ENCODE measurements around the gene ERBB2. TPM values are rescaled to one million over a fixed set of nuclear protein-coding genes. Genes with fewer than 3 reads are reported as not detected.

ERBB2 gene
- total RNA-seq, 6 donors from 2014 or later = 88.6 to 126 (median 112) TPM

DNA sequence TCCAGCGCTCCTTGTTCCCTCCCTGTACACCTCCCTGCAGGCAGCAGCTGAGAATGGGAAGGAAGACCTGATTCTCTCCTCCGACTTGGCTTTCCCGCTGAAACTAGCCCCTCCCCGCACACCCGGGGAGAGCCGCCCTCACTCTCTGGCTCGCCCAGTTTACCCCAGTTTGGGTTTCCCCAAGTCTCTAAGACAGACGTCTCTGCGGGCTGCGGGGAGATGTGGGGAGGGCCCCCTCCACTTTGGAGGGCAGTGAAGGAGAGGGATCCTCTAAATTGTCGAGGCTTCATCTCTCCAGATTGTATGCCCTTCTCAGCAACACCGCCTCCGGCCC is 38.7 kb downstream of the ERBB2 start:
- ATAC-seq (ENCODE audit: low FRiP score in 2 of 2) (peak; percentile 38 to 47), DNase-seq (peak in 1 of 2 donors; percentile 67)
- no peaks in the 10 kb centered on the region for H3K9me3 ChIP-seq
- peaks cover 0 to 29% (median 12%) of the 10 kb centered on the region in 4 donors for H3K27me3 ChIP-seq
- H3K36me3 ChIP-seq = no peaks in the 10 kb centered on the region
- H3K4me1 ChIP-seq = peaks cover 6 to 49% (median 26%) of the 10 kb centered on the region in 4 donors
- TF ChIP-seq POLR2A (IDR thresholded peaks at IDR 0.05) (no peak), POLR2AphosphoS5 (IDR thresholded peaks at IDR 0.05) (no peak)
- WGBS, 2 donors = 0 to 8% methylated on average over 8 to 12 of the region's 13 CpGs
- peak overlapping the region in 3 of 4 donors; percentile 47 to 59 (median 50) for H3K4me3 ChIP-seq
- H3K27ac ChIP-seq = peak overlapping the region; percentile 49 to 82 (median 78)

DNA sequence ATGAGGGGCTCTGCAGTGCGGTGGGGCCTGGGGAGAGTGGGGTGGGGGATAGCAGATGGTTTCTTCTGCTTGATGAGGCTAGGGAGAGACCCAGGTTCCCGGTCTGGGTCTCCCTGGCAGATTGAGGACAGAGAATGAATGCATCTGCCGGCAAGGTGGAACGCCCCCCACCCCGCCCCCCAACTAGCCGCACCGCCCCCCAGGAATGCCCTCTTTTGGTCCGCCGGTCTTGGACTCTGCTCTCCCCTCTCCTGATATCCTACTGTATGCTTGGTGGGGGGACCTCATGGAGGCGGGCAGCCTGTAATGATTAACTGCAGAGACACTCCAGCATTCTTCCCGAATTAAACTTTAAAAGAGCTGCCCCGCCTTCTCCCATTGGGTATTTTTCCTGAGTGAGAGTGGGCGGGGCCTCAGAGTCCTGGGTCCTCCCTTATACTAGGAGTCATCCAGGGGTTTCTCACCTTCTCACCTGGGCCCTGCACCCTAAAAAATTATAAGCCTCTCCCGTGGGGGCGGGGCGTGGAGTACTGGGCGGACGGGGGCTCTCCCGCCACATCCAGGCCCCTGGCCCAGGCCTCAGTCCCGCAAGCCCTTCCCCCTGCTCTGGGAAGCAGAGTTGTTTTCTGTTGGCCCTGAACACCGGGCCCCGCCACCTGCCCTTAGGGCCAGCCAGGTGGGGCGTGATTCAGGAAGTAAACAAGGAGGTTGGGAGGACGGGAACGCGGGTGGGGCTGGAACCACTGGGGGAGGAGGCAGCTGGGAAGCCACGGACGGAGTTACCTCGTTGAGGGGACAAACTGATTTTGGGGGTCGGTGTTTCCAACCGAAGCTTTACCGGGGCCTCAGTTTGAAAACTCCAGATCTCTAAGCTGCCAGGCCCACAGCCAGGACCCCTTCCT is 39.4 kb downstream of the ERBB2 start:
- peak; percentile 63 to 76 for ATAC-seq (ENCODE audit: low FRiP score in 2 of 2)
- DNase-seq = peak; percentile 81 to 87
- H3K9me3 ChIP-seq = no peaks in the 10 kb centered on the region
- H3K36me3 ChIP-seq = no peaks in the 10 kb centered on the region
- H3K27ac ChIP-seq = peak overlapping the region; percentile 49 to 82 (median 78)
- peaks cover 6 to 49% (median 26%) of the 10 kb centered on the region in 4 donors for H3K4me1 ChIP-seq
- no peak for TF ChIP-seq EP300 (IDR thresholded peaks at IDR 0.05)
- TF ChIP-seq POLR2AphosphoS5 (IDR thresholded peaks at IDR 0.05) = peak in 1 of 2 donors; percentile 17
- peak in 1 of 4 donors; percentile 54 for TF ChIP-seq POLR2A (IDR thresholded peaks at IDR 0.05)
- WGBS, 2 donors = 13 to 15% methylated on average over 12 to 26 of the region's 32 CpGs
- H3K27me3 ChIP-seq = peaks cover 0 to 29% (median 12%) of the 10 kb centered on the region in 4 donors
- H3K4me3 ChIP-seq = peak overlapping the region in 3 of 4 donors; percentile 47 to 59 (median 50)

- no peak for DNase-seq
- peaks cover 0 to 29% (median 12%) of the 10 kb centered on the region in 4 donors for H3K27me3 ChIP-seq
Measured at GRCh38 chr17:39739885-39740356, 40.1 kb downstream of the ERBB2 start.

GRCh38 chr17:39740357-39741111 is 40.7 kb downstream of the ERBB2 start:
- Histone ChIP-seq H3K27ac (peak overlapping the region; percentile 44 to 82 (median 62)), H3K4me1 (peaks cover 6 to 49% (median 25%) of the 10 kb centered on the region in 4 donors), H3K36me3 (peaks cover 0 to 12% (median 2%) of the 10 kb centered on the region in 4 donors), H3K4me3 (peak overlapping the region in 3 of 4 donors; percentile 47 to 59 (median 50)), H3K27me3 (peaks cover 0 to 29% (median 12%) of the 10 kb centered on the region in 4 donors), H3K9me3 (no peaks in the 10 kb centered on the region)
- peak in 1 of 2 donors; percentile 53 for DNase-seq
- ATAC-seq (ENCODE audit: low FRiP score in 2 of 2) = no peak
- WGBS, 2 donors = 32 to 40% methylated on average over 11 to 15 of the region's 16 CpGs
- peak in 1 of 2 donors; percentile 23 for TF ChIP-seq POLR2AphosphoS5 (IDR thresholded peaks at IDR 0.05)
- TF ChIP-seq, protein P1, sequence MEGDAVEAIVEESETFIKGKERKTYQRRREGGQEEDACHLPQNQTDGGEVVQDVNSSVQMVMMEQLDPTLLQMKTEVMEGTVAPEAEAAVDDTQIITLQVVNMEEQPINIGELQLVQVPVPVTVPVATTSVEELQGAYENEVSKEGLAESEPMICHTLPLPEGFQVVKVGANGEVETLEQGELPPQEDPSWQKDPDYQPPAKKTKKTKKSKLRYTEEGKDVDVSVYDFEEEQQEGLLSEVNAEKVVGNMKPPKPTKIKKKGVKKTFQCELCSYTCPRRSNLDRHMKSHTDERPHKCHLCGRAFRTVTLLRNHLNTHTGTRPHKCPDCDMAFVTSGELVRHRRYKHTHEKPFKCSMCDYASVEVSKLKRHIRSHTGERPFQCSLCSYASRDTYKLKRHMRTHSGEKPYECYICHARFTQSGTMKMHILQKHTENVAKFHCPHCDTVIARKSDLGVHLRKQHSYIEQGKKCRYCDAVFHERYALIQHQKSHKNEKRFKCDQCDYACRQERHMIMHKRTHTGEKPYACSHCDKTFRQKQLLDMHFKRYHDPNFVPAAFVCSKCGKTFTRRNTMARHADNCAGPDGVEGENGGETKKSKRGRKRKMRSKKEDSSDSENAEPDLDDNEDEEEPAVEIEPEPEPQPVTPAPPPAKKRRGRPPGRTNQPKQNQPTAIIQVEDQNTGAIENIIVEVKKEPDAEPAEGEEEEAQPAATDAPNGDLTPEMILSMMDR (IDR thresholded peaks at IDR 0.05) = no peak
- no peak for TF ChIP-seq EP300 (IDR thresholded peaks at IDR 0.05)
- no peak for TF ChIP-seq POLR2A (IDR thresholded peaks at IDR 0.05)

More at GRCh38 chr17:39739885-39740356, 40.1 kb downstream of the ERBB2 start:
- 47 to 49% methylated on average over 8 to 9 of the region's 9 CpGs for WGBS, 2 donors
- Histone ChIP-seq H3K36me3 (peaks cover 0 to 6% (median 2%) of the 10 kb centered on the region in 4 donors), H3K4me1 (peaks cover 6 to 49% (median 26%) of the 10 kb centered on the region in 4 donors), H3K4me3 (peak overlapping the region in 3 of 4 donors; percentile 47 to 59 (median 50)), H3K9me3 (no peaks in the 10 kb centered on the region), H3K27ac (peak overlapping the region; percentile 44 to 82 (median 62))
- TF ChIP-seq POLR2A (IDR thresholded peaks at IDR 0.05) (no peak), POLR2AphosphoS5 (IDR thresholded peaks at IDR 0.05) (no peak), EP300 (IDR thresholded peaks at IDR 0.05) (no peak)
- TF ChIP-seq, protein P1 (IDR thresholded peaks at IDR 0.05) = no peak
- ATAC-seq (ENCODE audit: low FRiP score in 2 of 2) = peak in 1 of 2 donors; percentile 59

DNA sequence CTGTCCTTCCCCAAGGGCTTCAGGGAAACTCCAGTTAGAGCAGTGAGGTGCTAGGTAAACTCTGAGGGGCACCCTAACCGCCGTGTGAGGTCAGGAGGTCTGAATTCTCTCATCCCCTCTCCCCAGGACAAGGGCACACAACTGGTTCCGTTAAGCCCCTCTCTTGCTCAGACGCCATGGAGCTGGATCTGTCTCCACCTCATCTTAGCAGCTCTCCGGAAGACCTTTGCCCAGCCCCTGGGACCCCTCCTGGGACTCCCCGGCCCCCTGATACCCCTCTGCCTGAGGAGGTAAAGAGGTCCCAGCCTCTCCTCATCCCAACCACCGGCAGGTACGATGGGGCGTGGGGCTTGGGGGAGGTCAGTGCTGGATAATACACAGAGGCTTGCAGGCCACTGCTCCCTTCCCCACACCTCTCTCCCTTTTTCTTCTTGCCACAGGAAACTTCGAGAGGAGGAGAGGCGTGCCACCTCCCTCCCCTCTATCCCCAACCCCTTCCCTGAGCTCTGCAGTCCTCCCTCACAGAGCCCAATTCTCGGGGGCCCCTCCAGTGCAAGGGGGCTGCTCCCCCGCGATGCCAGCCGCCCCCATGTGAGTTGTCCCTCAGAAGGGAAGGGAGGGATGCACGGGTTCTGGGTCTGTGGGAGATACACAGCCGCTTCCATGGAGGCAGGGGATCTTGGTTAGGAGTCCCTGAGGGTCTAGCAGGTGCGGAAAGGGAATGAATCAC is 42.4 kb downstream of the ERBB2 start:
- WGBS, 2 donors = 76 to 86% methylated on average over 16 to 18 of the region's 18 CpGs
- TF ChIP-seq EP300 (IDR thresholded peaks at IDR 0.05) (no peak), POLR2A (IDR thresholded peaks at IDR 0.05) (no peak)
- TF ChIP-seq, protein P1 (IDR thresholded peaks at IDR 0.05) = no peak
- H3K27me3 ChIP-seq = peaks cover 0 to 28% (median 12%) of the 10 kb centered on the region in 4 donors
- H3K4me1 ChIP-seq = peaks cover 6 to 39% (median 20%) of the 10 kb centered on the region in 4 donors
- no peak overlapping the region for H3K27ac ChIP-seq
- peaks cover 0 to 16% (median 3%) of the 10 kb centered on the region in 4 donors for H3K36me3 ChIP-seq
- no peaks in the 10 kb centered on the region for H3K9me3 ChIP-seq
- H3K4me3 ChIP-seq = no peak overlapping the region
- DNase-seq = no peak
- no peak for ATAC-seq (ENCODE audit: low FRiP score in 2 of 2)

All from upper lobe of left lung (tissue), 6 donors.